HG03064 (cell line): ENCODE measurements around the gene RAD50.

Experiments used
- ATAC-seq: cut with Tn5 transposase; IDR thresholded peaks from one replicate; pipeline ENCODE4 v1.9.1; 2021; ENCODE audit warnings: low read depth; ENCODE audit not compliant: unreplicated experiment

Gene RAD50

DNA sequence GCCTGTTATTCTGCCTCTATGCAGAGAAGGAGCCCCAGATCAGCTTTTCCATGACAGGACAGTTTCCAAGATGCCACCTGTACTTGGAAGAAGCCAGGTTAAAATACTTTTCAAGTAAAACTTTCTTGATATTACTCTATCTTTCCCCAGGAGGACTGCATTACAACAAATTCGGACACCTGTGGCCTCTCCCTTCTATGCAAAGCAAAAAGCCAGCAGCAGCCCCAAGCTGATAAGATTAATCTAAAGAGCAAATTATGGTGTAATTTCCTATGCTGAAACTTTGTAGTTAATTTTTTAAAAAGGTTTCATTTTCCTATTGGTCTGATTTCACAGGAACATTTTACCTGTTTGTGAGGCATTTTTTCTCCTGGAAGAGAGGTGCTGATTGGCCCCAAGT is 116.7 kb downstream of the RAD50 start:
- ATAC-seq: no peak

DNA sequence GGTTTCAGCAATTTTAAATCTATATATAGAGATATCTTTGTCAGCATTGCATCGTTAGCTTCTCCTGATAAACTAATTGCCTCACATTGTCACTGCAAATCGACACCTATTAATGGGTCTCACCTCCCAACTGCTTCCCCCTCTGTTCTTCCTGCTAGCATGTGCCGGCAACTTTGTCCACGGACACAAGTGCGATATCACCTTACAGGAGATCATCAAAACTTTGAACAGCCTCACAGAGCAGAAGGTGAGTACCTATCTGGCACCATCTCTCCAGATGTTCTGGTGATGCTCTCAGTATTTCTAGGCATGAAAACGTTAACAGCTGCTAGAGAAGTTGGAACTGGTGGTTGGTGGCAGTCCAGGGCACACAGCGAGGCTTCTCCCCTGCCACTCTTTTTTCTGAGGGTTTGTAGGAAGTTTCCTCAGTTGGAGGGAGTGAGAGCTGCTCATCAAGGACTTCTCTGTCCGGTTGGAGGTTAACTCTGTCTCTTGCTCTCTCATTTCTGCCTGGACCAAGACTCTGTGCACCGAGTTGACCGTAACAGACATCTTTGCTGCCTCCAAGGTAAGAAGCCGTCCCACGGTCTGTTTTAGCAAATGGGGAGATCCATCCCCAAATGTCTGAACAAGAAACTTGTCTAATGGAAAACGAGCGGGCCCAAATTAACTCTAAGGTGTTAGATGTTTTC is 117.3 kb downstream of the RAD50 start, which contains the start of gene IL4:
TSS of gene IL4 (plus strand) at position 51 of the 692 bp plus-strand sequence. CDS start at position 113, 62 bp downstream.
- ATAC-seq: no peak

DNA sequence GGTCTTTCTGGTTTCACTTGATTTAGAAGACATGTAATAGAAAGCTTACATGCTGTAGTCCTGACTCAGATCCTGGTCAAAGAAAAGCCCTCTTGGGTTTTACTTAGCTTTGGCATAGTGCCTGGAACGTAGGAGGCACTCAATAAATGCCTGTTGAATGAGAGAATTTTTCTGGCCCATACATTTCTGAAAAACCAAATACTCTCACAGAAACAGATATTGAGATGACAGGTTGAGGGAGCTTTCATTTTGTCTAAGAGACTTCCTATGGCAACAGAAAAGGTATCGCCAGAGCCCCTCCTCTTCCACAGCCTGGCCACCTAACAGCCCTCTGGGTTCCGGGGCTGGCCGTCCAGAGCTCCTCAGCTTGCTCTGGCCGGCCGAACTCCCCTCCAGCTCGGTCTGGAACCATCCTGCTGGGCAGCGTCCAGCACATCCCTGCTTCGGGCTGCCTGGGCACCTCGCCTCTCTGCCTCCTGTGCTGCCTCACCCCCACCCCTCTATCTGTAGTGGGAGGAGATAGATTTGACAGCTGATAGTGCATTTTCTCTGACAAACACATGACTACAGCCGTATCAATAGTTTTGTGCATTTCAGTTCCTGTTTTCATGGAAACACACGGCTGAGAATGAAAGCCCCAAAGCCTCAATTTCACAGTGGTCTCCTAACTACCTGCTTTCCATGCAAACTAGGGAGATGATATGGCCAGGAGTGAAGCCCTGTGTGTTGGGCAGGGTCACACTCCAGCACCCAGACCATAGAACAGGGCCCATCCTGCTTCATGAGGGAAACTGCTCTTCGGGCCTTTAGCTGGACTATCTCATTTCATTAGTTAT is 118.1 kb downstream of the RAD50 start:
- ATAC-seq: peak; percentile 78

DNA sequence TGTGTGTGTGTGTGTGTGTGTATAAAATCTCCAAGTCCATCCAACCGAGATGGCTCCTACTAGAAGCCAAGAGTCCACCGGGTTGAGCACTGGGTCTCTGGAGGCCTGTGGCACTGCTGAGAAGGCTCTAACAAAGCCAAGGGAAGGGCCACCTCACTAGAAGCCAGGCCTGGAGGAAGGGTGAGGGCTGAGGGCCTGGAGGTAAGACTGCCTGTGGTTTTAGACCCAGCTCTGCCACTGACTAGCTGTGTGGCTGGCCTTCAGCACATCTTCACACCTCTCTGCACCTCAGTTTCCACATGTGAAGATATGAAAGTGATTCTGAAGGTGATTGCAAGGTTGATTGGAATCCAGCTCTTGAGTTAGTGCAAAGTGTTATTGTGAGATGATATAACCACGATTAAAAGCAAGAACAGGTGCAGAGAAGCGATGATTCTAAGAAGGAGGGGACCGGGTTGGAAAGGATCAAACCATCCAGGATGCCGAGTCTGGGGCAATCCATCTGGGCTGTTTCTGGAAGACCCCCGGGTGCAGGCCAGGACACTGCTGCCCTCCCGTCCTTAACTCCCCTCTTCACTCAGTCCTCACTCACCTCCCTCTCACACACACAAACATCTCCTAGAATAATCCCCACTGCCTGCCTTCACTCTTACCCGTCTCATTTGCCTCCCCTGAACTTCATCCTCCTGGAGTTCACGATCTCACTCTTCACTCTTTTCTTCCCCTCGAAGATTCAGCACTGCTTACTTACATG is 119.3 kb downstream of the RAD50 start:
- no peak for ATAC-seq

DNA sequence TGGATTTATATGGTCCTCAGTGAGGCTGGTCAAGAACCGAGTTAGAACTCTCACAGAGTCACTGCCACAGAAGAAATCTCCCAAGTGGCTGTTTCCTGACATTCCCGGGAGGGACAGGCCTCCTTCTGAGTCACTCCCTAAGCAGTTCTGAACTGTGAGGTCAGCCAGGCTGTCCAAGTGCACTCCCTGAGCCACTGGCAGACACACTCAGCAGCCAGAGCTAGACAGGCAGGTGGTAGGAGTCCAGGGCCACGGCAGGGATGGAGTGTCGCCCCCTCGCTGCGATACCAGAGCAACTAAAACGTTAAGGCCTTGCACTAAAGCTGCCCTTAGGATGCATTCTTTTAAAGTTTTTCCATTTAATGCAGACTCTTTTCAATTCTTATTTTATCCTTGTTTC is 120.4 kb downstream of the RAD50 start:
- ATAC-seq: no peak

DNA sequence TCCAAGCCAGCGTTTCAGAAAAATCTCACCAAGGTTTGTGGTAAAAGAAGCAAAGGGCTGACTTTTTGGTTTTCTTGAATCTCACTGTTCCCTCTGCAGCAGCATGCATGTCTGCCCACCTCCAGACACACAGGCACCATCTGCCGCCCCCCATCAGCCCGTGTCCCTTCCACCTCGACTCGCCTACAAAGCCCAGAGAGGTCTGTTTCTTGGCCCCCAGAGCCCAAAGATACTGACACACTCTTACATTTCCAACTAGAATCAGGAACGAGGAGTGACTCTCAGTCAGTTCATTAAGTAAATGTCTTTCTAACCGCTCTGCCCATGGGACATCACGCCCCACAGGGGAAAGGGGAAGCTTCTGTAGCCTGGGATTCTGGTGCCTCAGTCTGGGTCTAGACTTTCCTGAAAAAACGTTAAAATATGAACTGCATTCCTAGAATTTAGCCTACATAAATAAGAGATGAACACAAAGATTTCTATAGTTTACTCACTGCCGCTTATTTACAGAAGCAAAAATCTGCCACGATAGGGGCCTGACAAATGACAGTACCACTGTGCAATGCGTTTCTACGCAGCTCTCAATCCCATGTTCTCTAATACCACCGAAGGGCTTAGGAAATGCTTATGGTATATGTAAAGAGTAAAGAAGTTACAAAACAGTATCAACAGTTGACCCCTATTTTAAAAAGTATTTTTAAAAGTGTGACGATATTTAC is 121.1 kb downstream of the RAD50 start:
- no peak for ATAC-seq

DNA sequence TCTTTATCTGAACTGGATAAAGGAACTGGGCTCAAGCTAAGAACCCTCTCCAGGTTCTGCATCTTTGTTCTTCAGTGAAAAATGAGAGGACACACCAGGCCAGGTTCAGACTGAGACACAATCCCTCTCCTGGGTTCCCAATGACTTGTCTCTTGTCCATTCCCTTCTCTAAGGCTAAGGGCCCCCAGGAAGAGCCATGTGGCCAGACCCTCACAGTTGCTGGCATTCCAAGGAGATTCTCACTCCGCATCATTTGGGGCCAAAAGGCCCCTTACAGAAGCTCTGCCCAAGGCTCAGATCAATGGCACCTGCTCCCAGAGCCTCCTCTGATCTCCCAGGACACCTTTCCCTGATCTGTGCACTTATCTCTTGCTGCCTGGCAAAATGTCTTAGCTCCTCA is 122.0 kb downstream of the RAD50 start:
- ATAC-seq: no peak

DNA sequence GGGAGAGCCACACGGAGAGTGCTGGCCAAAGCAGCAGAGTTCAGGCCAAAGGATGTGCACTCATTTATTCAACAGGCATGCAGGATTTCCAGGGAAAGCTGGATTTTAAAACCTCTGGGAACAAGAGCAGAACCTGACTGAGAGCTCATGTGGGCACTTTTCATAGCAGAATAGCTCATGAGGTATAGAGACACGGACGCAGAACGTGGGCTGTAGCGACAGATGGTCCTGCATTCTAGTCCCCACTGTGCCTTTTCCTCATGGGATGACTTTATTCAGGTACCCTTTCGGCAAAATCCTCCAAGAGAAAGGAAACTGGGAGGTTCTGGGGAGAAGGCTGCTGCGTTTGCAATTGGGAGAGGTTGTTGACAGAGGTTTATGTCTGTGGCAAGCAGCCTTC is 122.4 kb downstream of the RAD50 start:
- no peak for ATAC-seq

DNA sequence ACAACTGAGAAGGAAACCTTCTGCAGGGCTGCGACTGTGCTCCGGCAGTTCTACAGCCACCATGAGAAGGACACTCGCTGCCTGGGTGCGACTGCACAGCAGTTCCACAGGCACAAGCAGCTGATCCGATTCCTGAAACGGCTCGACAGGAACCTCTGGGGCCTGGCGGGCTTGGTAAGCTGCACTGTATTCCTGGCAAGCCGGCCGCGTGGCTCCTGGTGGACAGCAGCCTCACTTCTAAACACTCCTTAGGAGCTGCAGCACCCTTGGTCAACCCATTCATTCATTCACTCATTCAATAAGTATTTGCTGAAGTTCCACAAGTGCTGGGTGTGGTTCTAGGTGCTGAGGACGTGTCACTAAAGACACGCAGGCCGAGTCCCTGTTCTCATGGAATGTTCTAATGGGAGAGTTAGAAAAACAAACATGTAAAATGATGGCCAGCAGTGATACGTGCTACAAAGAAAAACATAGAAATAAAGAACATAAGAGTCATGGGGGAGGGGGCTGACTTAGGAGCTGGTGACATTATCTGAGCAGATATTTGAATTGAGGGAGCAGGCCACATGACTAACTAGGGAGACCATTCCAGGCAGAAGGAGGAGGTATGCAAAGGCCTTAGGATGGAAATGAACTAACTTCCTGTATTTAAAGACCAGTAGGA is 123.1 kb downstream of the RAD50 start:
- no peak for ATAC-seq

DNA sequence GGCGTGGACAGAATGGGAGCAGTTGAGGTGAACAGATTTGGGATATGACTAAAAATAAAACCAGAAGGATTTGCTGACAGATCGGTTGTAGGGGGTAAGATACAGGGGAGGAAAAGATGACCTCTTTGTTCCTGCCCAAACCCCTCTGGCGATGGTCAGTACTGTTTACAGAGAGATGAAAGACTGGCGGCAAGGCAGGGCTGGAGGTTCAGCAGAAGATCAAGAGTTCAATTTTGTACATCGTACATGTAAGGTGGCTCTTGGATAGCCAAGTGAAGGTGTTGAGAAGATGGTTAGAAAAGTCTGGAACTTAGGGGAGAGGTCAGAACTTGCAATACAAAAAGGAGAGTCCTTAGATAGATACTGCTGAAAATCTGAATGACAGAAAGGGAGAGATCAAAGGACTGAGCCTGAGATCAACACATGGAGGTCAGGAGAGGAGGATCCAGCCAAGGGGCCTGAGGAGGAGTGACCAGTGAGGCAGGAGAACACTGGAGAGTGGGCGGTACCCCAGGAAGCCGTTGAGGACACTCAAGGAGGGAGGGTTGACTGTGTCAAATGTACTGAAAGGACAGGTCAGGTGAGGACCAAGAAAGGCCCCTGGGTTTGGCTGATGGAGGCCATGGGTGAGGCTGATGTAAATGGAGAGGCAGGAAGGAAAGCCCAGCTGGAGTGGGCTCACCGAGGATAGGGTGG is 124.2 kb downstream of the RAD50 start:
- ATAC-seq: no peak

DNA sequence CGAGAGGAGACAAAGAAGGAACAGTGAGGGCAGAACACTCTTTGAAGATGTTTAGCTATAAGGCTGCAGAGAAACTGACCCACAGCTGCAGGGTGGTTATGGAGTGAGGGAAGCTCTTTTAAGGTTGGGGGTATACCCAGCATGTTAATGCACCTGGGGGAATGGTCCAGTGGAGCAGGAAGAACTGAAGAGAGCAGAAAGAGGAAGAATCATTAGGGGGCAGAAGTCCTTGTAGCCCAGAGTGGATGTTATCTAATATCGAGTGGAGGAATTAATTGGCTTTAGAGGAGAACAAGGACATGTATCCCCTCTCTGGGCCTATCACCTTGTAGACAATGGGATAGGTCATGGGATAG is 124.7 kb downstream of the RAD50 start:
- no peak for ATAC-seq

DNA sequence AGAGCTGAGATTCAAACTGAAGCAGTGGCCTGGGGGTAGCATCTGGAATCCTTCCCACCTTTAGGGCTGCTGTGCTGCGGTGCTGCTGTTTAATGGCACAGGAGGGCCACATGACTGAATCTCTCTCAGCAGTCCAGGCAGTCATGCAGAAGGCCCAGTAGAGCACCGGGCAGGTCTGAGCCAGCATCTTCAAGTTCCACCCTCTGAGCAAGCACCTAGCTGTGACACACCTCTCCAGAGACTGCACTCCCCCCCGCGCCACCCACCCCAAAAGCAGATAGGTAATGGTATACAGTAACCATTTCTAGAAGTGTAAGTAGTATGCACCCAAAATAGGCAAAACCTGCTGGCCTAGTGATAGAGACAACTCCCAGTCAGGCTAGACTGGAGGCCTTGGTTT is 125.2 kb downstream of the RAD50 start:
- no peak for ATAC-seq

DNA sequence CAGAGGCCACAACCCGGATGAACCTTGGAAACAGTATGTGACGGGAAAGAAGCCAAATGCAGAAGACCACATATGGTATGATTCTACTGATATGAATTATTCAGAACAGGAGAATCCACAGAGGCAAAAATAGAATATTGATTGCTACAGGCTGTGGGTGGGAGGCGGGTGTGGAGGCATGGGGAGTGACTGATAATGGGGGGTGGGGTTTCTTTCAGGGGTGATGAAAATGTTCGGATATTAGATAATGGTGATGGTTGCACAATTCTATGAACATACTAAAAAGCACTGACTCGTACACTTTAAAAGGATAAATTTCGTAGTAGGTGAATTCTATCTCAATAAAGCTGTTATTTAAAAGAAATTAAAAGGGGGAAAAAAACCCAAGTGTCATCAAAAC is 127.7 kb downstream of the RAD50 start:
- ATAC-seq: no peak

DNA sequence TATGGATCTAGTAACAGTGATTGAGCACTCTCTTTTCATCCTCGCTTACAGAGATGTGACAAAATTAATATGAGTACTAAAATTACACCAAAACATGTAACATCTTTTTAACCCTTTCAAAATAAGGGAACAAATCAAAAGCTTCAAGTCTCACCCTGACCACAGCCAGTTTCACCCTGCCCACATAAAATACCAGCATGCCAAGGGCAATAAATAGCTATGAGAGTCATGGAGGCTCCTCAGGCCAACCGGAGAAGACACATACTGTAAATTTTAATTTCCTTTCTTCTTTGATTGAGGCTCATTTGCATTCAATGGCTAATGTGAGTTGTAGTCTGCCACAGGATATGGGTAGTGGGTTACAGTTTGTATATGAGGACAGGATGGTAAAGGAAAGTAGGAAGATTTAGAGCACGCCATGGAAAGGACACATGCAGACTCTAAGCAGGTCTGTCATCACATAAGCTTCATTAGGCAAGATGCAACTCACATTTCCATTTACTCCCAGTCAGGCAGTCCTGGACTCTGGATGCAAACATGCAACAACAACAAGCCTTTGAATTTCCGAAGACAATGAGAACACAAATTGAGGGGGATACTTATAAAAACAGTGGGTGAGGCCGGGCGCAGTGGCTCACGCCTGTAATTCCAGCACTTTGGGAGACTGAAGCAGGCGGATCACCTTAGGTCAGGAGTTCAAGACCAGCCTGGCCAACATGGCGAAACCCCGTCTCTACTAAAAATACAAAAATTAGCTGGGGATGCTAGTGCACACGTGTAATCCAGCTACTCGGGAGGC is 128.3 kb downstream of the RAD50 start:
- no peak for ATAC-seq

DNA sequence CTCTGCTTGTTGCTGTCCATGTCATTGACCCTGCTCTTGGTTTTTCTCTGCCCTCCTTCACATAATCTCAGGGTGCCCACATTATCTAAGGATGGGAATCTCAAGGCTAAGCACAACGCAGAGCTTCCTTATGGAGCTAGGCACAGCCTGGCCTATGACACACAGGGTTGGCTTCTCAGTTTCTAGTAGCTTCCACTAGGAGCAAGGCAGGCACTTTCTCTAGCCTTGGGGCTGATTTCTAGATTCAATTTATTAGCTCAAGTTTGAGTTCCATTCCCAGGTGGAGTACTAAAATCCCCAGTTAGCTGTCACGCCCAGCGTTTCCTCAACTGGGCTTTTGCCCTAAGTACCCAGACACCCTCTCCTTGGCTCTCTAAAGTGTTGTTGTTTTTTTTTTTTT is 129.4 kb downstream of the RAD50 start:
- ATAC-seq: no peak

DNA sequence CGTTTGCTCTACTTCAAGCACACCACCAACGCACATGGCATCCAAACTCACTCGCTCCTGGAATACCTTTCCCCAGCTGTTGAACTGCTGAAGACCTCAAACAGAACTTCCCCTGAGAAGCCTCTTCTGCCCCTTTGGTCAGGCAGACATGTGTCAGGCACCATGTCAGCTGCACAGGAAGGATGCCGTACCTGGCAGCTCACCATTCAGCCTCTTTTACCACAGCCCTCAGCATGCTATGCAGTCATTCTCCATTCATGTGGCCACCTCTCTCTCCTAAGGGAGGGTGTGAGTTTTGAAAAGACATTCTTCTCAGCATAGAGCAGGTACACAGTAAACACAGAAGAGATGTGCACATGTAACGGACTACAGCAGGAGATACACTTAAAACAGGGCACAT is 131.2 kb downstream of the RAD50 start:
- no peak for ATAC-seq

DNA sequence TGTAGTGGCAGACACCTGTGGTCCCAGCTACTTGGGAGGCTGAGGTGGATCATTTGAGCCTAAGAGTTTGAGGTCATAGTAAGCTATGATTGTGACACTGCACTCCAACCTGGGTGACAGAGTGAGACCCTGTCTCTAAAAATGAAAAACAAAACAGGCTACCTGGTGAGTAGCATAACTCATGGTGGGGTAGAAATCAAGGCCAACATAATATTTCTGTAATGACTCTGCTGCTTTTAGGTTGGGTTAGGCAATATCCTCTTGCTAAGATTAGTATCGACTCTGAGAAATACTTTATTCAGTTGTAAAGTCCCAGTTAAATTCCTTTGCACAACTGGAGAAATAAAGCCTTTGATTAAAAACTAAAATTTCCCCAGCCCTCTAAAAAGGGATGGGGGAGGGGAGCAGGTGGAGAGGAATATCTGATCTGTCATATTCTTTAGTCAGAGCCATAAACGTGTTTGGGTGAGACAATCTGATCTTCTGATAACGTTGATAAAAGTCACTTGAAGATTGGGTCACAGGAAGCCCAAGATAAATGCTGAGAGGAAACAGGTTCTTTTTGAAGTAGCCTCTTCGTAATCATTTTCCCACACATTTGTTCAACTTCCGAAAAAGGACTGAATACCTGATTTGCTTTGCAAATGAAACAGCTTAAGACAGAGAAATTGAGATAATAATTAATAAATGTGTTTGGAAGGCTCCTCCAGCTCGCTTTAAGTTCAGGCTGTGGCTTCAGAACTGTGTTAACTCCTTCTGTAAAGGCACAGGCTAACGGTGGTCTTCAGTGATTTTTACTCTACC is 132.0 kb downstream of the RAD50 start:
- ATAC-seq: no peak

DNA sequence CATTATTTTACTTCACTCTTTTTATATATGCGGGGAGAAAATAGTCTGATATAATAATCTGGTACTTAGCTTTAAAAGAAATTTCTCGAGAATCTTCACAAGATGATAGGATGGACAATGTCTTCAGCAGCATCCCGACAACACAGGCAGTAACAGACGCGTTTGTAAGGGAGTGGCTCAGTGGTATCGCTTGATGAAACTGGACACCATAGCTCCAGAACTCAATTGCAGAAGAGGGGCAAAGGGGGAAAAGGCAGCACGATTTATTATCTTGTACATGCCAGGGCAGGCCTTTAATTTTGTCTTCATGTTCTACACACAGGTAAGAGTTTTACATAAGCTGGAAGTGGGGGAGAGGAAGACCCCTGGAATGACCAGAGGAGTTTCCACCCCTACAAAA is 132.7 kb downstream of the RAD50 start:
- ATAC-seq: no peak
